RPMI7951 (cell line): Measurements from ENCODE around the gene KIAA2012. TPM values are rescaled to one million over a fixed set of nuclear protein-coding genes. Genes with fewer than 3 reads are reported as not detected.
A peak's percentile ranks its signal among the peaks of the same experiment; 100 is the strongest.

Experiments used
- DNase-seq: peaks from one replicate; pipeline ENCODE4 v3.0.0-alpha.2; 2012; ENCODE audit warnings: low read depth
- total RNA-seq: library from RNA; depleted of rRNA; stranded (reverse); fragments of >200 nt; shearing (Covaris generic); gene quantifications from 2 replicates; pipeline ENCODE4 v1.2.3, GENCODE V29; 2014

KIAA2012 gene
- total RNA-seq, 1 experiment from 2014 or later, result under 0.01 TPM

DNA sequence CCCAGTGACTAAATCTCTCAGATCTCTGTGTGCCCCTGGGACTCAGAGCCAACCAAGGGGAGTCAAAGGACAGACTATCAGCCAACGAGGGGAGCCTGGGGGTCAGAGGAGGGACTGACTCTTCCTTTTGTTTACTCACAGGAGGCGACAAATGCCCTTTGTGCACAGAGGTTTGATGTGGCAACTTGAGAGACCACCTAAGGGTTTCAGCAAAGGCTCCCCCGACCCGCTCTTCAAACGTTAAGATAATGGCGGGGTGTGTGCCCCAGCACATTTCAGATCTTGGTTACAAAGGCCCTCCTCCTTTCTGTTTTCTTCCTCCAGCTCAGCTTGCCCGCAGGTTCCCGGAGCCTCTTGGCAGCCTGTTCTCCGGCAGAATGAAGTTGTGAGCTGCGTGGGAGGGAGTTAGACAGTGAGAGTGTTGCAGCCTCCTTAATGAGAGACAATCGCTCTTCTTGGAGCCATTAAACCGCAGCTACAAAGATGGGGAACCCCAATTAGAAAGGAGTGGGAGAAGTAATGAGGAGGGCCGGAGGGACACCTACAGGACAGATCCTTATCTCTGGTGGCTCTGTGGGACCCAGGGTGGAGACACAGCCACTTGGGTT, 76.2 kb downstream of the KIAA2012 start:
- peak; percentile 17 for DNase-seq

GRCh38 chr2:202149936-202150335, 76.9 kb downstream of the KIAA2012 start:
- no peak for DNase-seq

- DNase-seq, result no peak
Observed at GRCh38 chr2:202152104-202152715, 79.2 kb downstream of the KIAA2012 start.

GRCh38 chr2:202154613-202155012, 81.6 kb downstream of the KIAA2012 start:
- no peak for DNase-seq

DNA sequence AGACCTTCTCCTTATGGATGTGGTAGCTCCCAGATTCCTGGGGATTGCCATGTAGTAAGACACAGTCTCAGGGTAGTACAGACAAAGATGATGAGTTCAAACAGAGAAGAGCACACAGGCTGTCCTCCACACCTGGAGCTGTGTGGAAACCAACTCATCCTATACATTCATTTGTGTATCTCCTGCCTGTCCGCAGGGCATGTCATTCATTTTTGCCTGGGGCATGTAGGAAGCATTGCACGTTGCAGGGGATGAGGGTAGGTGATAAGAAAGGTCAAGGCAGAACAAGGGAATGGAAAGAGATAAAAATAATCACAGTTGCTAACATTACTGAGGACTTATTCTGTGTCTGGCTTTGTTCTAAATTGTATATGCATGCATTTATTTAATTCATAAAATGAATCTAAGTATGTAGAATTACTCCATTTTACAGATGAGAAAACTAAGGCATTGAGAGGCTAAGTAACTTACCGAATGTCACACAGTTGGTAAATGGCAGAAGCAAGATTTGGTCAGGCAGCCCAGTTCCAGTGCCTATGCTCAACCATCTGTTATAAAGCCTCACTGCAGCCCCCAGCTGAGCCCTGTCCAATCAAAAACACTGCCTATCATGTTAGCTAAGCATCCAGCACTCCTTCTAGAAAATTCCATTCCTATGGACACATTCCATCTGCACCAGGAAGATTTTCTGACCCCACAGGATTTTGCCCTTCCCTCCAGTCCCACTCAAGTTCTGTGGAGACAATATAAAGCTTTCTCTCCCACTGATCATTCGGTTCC, 84.3 kb downstream of the KIAA2012 start:
- DNase-seq, result no peak

DNA sequence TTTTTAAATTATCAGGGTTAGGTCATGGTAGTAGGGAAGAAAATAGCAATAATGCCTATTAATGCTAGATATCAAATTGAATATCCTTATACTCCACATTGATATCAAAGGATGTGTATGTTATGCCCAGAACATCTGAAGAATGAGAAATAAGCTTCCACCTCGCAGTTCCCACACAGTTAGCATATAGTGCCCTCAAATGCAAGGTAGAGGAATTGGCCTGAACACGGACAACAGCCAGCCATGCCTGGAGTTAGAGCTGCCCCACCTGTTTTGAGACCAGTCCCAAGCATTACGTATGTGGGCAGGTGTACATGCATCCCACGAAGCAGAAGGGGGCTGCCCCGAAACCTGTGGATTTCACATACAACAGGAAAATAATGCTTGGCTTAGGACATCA, 85.7 kb downstream of the KIAA2012 start:
- DNase-seq, result peak; percentile 26

DNA sequence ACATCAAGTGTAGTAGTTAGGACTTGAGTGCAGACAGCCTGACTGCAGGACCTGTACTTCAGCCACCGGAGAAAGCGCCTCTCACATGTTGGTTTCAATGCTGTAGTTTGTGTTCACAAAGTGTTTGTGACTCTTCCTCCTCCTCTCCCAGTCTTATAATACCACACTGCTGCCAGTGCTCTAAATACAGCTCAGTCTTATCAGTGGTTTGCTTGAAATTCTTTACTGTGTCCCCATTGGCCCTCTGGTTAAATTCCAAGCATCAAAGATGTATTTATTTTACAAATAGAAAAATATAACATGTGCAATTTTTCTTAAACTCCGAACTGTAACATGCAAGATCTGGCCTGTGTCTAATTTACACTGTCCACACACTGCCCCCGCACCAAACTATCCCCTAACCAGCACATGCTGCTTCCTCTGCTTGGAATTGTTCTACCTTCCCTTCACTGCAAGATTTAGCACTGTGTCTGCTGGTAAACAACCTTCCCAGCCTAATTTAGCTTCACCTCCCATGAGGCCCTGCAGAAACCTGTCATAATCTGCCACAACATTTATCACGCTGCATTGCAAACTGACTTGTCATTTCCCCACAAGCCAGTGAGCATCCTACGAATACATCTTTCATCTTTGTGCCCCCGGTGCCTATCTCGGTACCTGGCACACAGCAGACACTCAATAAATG, 88.2 kb downstream of the KIAA2012 start:
- DNase-seq, result peak; percentile 23

GRCh38 chr2:202164411-202164810, 91.4 kb downstream of the KIAA2012 start:
- DNase-seq, result no peak

- DNase-seq, result no peak
Observed at GRCh38 chr2:202165208-202165607, 92.2 kb downstream of the KIAA2012 start.

GRCh38 chr2:202165945-202166344, 92.9 kb downstream of the KIAA2012 start:
- no peak for DNase-seq

GRCh38 chr2:202169131-202169530, 96.1 kb downstream of the KIAA2012 start:
- DNase-seq, result no peak

DNA sequence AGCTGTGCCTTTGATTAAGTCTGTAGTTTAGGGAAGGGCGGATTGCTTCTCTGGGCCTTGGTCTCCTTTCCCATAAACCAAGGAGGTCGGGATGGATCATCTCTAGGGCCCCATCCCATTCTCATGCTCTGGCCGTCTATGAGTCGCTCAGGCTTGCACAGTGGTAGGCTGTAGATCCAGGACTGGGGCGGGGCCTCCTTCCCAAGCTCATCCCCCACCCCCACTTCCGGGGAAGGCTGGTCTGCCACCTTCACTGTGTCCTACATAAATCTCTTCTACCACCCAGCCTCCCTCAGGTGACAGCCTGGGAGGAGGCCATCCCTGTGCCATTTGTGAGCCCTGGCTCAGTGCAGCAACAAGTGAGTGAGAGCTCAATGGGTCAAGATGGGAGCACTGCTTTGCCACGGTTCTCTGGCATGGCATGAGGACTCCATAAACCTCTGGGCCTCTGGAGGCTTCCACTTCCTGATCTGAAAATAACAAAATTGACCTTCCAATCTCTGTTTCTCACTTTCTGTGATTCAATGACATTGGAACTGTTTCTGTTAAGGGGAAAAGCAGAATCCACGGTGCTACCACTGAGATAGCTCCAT, 96.9 kb downstream of the KIAA2012 start:
- no peak for DNase-seq

- DNase-seq, result no peak
Observed at GRCh38 chr2:202171241-202171825, 98.3 kb downstream of the KIAA2012 start.

GRCh38 chr2:202172439-202173211, 99.6 kb downstream of the KIAA2012 start:
- DNase-seq, result peak; percentile 35

DNA sequence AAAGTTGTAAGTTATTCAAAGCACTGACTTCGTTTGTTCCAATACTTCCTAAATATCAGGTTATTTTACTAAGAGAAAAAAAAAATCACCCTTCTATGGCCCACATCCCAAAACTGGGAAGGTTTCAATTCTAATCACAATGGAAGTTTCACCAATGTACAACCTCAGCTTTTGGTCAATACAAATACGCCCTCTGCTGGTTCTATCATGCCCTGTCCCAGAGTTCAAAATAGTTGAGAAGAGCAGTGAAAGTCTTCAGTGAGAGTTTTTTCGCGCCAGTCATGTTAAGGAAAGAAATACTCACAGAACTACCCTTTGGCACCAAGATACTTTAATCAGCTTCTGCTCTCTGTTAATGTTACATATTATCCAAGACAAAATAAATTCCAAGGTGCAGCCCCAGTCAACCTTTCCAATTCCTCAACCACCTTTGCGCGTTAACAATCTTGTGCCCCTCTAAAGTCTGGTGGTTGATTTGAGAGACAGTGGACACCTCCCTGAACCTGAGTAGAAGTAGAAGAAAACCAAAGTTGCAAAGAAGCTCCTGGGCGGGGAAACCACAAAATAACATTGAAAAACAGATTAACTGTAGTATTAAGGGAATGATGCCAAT, 105.4 kb downstream of the KIAA2012 start:
- DNase-seq, result peak; percentile 68

DNA sequence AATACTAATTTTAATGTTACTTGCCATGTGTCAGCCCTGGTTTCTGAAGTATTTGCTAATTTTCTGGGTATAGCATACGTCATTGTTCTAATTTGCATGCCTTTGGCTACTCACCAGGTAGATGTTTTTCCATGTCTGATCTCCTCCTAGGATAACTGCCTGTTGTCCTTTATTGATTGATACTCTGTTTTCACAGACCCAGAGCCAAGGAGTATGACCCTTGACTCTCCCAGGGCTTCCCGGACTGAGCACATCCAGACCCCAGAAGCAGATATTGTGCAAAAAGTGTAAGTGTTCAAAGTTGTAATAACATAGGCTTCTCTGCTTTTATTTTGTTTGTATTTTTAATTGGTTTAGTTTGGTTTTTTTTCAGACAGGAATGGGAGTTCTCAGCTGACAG, 111.5 kb downstream of the KIAA2012 start:
- DNase-seq, result no peak

DNA sequence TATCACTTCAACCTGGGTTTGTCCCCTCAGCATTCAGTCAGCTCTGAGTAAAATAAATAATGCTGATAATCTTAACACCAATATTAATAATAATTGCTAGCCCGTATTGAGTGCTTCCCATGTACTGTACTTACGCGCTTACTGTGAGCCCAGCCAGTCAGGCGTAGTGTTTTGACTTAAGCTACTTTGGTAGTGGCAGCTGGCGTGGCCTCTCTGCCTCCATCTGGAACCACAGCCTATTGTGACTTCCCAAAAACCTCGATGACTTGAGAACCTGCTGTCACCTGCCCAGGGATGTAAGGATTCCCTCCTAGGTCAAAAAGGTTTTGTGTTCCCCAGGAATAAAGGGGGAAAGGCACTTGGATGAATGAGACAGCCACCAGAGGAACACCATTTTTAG, 112.1 kb downstream of the KIAA2012 start:
- DNase-seq, result no peak

DNA sequence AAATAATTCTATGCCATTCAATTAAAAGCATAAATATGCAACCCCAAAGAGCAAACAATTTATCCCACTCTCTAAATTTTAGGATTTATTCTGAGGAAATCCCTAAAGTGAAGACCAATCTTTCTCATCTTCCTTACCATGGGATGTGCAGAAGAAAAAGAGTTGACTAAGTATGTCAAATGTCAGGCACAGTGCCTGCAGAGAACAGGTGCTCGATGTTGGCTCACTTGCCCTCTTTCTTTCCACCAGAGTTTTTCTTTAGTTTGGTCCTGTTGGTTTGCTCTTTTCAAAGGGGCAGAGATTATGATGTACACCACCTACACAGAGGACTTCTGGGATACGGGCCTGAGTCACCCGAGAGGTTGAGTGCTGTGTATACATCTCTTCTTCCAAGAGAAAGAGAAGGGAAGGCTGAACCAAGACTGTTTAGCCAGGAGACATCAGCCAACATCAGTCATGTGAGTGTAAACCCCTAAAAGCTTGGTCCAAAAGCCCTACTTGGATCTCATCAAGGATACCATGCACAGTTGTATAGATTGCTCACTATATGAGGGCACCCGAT, 113.7 kb downstream of the KIAA2012 start:
- DNase-seq, result no peak

DNA sequence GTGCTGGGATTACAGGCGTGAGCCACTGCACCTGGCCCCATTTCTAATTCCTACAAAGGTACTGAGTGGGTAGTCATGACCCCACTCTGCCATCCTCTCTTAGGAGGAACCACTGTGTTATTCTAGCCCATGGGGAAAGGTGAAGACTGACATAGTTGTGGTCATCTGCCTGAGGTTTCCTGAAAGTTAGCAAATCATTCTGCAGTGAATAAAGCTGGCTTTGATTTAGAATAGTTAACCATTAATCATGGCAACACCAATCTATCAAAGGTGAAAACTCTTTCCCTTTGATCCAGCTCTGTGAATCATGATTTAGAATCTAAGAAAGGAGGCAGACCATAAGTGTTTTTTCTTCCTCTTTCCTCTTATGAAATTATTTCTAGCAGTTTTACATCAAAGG, 114.5 kb downstream of the KIAA2012 start:
- no peak for DNase-seq

DNA sequence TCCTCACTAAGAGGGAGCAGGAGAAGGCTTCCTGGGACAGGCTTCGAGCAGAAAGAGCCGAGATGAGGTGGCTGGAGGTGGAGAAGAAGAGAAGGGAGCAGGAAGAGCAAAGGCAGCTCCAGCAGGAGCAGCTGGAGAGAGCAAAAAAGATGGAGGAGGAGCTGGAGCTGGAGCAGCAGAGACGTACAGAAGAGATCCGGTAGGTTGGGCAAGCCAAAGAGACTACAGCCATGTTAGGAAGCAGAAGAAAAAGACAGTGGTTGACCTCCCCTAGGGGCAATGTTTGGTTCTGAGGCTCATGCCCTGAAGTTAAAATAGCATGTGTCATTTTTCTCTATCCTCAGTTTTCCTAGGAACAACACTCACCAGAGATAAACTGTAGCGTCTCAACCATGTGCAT, 120.2 kb downstream of the KIAA2012 start:
- no peak for DNase-seq
